Rectal smooth muscle tissue (tissue), 1 donor: ENCODE measurements around the gene VRK1.

ENCODE experiments used
- H3K27ac ChIP-seq: one replicate; pipeline ENCODE4 v1.7.0; 2013; ENCODE audit warnings: low read depth, low read length, inconsistent platforms
- H3K27me3 ChIP-seq: one replicate; pipeline ENCODE4 v1.7.0; 2013; ENCODE audit warnings: low read length; ENCODE audit not compliant: control insufficient read depth, insufficient read depth
- H3K36me3 ChIP-seq: one replicate; pipeline ENCODE4 v1.7.0; 2013; ENCODE audit warnings: low read length; ENCODE audit not compliant: control insufficient read depth, insufficient read depth
- H3K4me1 ChIP-seq: one replicate; pipeline ENCODE4 v1.7.0; 2013; ENCODE audit warnings: low read length; ENCODE audit not compliant: control insufficient read depth, insufficient read depth
- H3K4me3 ChIP-seq: one replicate; pipeline ENCODE4 v1.7.0; 2013; ENCODE audit warnings: low read length
- H3K9ac ChIP-seq: one replicate; pipeline ENCODE4 v1.7.0; 2013; ENCODE audit warnings: low read length

Gene VRK1

DNA sequence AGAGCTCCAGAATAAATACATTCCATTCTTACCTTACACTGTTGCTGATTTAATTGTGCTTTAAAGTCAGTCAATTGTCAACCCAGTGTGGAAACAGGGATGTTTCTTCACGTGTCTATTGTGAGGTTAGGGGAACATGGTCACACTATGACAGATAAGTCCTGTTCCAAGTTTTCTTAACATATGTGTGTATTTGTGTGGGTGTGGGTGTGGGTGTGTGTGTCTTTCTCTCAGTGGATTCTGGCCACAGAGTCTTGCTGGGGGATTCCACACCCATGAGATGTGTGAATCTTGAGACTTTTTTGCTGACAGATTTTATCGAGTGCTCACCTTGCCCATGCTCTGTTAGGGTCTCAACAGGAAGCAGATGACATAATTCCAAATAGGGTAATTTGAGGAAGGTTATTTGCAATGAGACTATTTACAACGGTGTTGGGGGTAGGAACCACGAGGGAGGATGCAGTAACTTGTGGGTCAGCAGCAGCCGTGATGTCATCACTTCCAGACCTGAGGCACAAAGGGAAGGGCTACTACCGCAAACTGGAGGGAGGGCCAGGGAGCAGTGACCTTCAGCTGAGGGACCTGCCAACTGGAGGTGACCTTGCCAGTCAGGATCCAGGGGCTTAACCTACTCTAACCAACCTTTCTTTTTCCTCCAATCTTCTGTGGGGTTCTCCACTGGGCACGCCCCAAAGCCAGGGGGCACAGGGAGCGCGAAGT is 1.9 kb upstream of the VRK1 start:
- H3K4me3 ChIP-seq: no peak overlapping the region
- H3K4me1 ChIP-seq: peaks cover 6% of the 10 kb centered on the region
- no peaks in the 10 kb centered on the region for H3K27me3 ChIP-seq

GRCh38 chr14:96797582-96798349 is 584 bp downstream of the VRK1 start:
- peak overlapping the region; percentile 73 for H3K4me3 ChIP-seq
- H3K4me1 ChIP-seq: peaks cover 6% of the 10 kb centered on the region
- H3K36me3 ChIP-seq: no peaks in the 10 kb centered on the region
- H3K27ac ChIP-seq: no peak overlapping the region
- H3K9ac ChIP-seq: no peak overlapping the region
- no peaks in the 10 kb centered on the region for H3K27me3 ChIP-seq

More for the DNA sequence above, 1.9 kb upstream of the VRK1 start:
- Histone ChIP-seq H3K9ac (no peak overlapping the region), H3K27ac (no peak overlapping the region), H3K36me3 (no peaks in the 10 kb centered on the region)

GRCh38 chr14:96798956-96799355 is 1.8 kb downstream of the VRK1 start:
- no peaks in the 10 kb centered on the region for H3K27me3 ChIP-seq
- no peaks in the 10 kb centered on the region for H3K36me3 ChIP-seq
- H3K4me1 ChIP-seq: peaks cover 6% of the 10 kb centered on the region
- no peak overlapping the region for H3K9ac ChIP-seq
- H3K27ac ChIP-seq: no peak overlapping the region
- no peak overlapping the region for H3K4me3 ChIP-seq

DNA sequence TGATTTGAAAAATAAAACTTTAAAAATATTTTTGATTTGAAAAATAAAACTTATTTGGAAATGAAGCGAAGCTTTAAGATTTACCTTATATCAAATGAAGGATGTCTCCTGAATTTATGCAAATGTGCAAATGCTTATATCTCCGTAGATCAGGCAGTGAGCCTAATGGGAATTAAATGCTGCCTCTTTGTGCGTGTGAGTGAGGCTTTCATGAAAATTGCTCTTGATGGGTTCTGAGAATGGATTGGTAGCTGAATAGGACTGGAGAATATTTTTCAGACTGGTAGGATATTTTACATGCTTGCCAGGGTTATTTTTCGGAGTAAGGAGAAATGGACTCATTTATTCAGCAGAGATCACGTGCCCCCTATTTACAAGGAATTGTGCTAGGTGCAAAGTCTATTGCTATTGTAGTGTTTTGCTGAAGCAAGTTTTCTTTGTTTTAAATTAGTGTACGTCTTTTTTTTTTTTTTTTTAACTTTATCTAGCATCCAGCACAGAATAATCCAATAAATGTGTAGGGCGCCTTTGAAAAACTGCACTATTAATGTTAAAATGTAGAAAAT is 2.4 kb downstream of the VRK1 start:
- Histone ChIP-seq H3K9ac (no peak overlapping the region), H3K27me3 (no peaks in the 10 kb centered on the region), H3K36me3 (no peaks in the 10 kb centered on the region), H3K27ac (no peak overlapping the region), H3K4me1 (peaks cover 6% of the 10 kb centered on the region), H3K4me3 (no peak overlapping the region)

DNA sequence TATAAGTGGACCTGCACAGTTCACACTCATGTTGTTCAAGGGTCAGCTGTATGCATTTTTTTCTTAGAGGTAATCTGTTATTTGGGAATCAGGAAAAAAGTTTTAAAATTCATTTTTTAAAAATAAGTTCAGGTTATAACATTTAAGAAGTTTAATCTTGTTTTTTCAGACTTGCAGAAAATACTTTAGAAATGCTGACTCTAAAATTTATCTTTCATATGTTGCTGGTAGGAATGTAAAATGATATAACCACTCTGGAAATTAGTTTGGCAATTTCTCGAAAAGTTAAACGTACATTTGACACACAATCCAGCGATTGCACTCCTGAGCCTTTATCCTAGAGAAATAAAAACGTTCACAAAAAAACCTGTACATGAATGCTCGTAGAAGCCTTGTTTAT is 4.7 kb downstream of the VRK1 start:
- Histone ChIP-seq H3K4me1 (peaks cover 6% of the 10 kb centered on the region), H3K4me3 (no peak overlapping the region)

DNA sequence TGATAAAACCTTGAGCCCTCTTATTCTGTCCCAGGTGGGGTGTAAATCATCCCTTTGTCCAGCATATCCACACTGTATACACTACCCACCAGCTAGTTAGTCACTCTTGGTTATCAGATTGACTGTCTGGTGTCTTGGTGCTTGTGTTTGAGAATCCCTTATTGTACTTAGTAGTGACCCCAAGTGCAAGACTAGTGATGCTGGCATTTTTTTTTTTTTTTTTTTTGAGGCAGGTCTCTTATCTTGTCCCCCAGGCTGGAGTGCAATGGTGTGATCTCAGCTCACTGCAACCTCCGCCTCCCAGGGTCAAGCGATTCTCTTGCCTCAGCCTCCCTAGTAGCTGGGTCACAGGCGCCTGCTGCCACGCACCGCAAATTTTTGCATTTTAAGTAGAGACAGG is 5.8 kb downstream of the VRK1 start:
- H3K36me3 ChIP-seq: no peaks in the 10 kb centered on the region
- no peak overlapping the region for H3K4me3 ChIP-seq
- peaks cover 4% of the 10 kb centered on the region for H3K4me1 ChIP-seq
- H3K9ac ChIP-seq: no peak overlapping the region
- no peaks in the 10 kb centered on the region for H3K27me3 ChIP-seq
- no peak overlapping the region for H3K27ac ChIP-seq

More for the DNA sequence above, 4.7 kb downstream of the VRK1 start:
- no peak overlapping the region for H3K27ac ChIP-seq
- H3K36me3 ChIP-seq: no peaks in the 10 kb centered on the region
- H3K27me3 ChIP-seq: no peaks in the 10 kb centered on the region
- H3K9ac ChIP-seq: no peak overlapping the region

DNA sequence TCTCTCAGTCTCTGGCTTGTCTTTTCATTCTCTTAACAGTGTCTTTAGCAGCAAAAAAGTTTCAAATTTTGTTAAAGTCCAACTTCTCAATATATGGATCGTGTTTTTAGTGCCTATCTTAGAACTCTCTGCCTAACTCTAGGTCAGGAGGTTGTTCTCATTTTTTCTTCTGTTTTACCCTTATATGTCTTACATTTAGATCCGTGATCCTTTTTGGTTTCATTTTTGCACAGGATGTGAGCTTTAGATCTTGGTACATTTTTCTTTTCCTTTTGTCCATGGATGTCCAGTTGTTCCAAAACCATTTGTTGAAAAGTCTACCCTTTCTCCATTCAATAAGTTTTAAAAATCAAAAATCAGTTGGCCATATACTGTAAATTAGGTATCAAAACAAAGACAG is 6.8 kb downstream of the VRK1 start:
- Histone ChIP-seq H3K4me1 (no peaks in the 10 kb centered on the region), H3K27me3 (no peaks in the 10 kb centered on the region), H3K27ac (no peak overlapping the region), H3K4me3 (no peak overlapping the region), H3K9ac (no peak overlapping the region), H3K36me3 (no peaks in the 10 kb centered on the region)

DNA sequence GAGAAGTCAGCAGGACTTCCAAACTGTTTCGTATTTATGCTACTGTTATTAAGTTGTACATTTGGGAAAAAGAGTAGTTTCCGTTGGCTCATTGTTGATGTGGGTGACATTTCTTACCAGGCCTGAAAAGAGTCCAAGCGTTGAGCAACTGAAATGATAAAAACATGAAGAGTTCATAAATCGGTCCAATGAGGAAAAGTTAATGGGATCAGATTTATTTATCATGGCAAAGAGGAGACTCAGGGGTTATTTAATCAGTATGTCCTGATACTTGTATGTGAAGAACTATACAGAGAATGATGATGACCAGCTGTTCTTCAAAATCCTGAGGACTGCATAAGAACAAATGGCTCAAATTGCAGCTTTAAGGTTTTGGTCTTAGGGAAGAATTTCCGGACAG is 7.7 kb downstream of the VRK1 start:
- H3K27me3 ChIP-seq: no peaks in the 10 kb centered on the region
- H3K9ac ChIP-seq: no peak overlapping the region
- no peak overlapping the region for H3K27ac ChIP-seq
- H3K4me3 ChIP-seq: no peak overlapping the region
- no peaks in the 10 kb centered on the region for H3K4me1 ChIP-seq
- H3K36me3 ChIP-seq: no peaks in the 10 kb centered on the region

DNA sequence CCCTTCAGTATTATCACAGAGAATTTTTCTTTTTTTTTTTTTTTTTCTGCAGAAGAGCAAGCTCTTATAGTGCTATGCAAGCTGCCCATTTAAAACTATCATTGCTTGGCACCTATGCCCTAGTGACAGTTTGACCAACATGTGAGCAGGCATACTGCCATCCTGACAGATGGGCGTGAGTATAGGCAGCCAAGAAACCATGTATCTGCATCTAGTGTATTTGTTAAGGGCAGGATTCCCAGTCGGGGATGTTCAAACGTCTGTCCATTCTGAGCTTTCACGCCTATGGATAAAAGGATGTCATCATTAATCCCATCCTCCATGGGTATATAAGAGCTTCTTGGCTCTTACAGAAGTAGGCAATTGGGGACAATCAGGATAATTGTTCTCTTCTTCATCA is 8.8 kb downstream of the VRK1 start:
- Histone ChIP-seq H3K27me3 (no peaks in the 10 kb centered on the region), H3K4me3 (no peak overlapping the region), H3K4me1 (no peaks in the 10 kb centered on the region), H3K9ac (no peak overlapping the region), H3K27ac (no peak overlapping the region), H3K36me3 (no peaks in the 10 kb centered on the region)

DNA sequence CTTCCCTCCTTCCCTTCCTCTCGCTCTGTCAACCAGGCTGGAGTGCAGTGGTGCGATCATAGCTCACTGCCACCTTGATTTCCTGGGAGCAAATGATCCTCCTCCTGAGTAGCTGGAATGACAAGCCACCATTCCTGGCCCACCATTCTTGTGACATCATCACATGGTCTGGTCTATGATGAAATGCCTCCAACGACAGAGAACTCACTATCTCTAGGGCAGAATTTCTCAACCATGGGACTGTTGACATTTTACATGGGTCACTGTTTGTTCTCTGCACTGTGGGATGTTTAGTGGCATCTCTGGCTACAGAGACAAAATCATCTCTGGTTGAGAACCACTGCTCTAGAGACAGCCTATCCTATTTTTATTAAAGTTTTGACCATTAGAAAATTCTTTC is 9.7 kb downstream of the VRK1 start:
- H3K4me1 ChIP-seq: no peaks in the 10 kb centered on the region
- no peak overlapping the region for H3K9ac ChIP-seq
- no peaks in the 10 kb centered on the region for H3K36me3 ChIP-seq
- H3K27me3 ChIP-seq: no peaks in the 10 kb centered on the region
- H3K4me3 ChIP-seq: no peak overlapping the region
- no peak overlapping the region for H3K27ac ChIP-seq

DNA sequence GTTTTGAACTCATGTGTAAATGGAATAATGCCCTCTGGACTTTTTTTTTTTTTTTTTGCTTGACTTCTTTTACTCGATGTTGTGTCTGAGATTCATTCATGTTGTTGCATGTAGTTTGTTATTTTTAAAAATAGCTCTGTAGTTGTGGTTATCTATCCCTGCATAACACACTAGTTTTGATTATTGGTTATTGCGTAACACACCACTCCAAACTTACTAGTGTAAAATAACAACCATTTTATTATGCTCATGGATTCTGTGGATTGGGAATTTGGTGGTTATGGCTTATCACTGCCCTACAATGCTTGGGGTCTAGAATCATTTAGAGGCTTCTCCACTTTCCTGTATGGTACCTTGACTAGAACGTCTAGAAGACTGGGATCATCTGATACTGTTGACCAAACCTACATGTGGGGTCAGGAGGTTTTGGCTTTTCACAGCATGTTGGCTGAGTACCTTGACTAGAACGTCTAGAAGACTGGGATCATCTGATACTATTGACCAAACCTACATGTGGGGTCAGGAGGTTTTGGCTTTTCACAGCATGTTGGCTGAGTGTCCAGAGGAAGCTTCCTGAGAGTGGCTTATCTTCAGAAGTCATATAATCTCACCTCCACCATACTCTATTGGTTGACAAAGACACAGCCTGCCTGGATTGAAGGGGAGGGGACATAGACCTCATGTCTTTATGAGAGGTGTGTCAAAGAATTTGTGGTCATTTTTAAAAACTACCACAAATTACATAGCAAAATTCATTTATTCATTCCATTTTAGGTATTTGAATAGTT is 11.6 kb downstream of the VRK1 start:
- Histone ChIP-seq H3K4me1 (no peaks in the 10 kb centered on the region), H3K27ac (no peak overlapping the region), H3K9ac (no peak overlapping the region), H3K27me3 (no peaks in the 10 kb centered on the region), H3K36me3 (no peaks in the 10 kb centered on the region), H3K4me3 (no peak overlapping the region)

DNA sequence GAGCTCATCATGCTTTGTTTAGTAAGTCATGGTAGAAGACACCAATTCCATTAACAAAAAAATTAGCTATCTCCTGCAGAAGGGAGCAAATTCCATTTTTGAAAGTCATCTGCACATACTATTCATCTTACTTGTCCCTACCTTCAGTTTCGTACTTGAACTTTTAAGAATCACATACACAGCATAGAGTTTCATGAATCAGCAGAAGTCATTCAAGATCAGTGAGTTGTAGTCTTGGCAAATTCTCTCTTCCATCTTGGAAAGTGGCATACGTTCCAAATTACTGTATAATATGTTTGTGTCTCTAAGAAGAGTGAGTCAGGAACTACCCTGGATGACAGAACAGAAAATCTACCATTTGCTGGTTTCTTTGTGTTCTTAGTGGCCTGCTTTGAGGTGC is 14.1 kb downstream of the VRK1 start:
- Histone ChIP-seq H3K27me3 (no peaks in the 10 kb centered on the region), H3K9ac (no peak overlapping the region), H3K4me3 (no peak overlapping the region), H3K27ac (no peak overlapping the region), H3K4me1 (no peaks in the 10 kb centered on the region), H3K36me3 (no peaks in the 10 kb centered on the region)
